ENCODE data around the gene CCNA2. TPM values are rescaled to one million over a fixed set of nuclear protein-coding genes. Genes with fewer than 3 reads are reported as not detected.

Gene CCNA2
- total RNA-seq, 1 experiment from 2014 or later = 89.2 TPM

DNA sequence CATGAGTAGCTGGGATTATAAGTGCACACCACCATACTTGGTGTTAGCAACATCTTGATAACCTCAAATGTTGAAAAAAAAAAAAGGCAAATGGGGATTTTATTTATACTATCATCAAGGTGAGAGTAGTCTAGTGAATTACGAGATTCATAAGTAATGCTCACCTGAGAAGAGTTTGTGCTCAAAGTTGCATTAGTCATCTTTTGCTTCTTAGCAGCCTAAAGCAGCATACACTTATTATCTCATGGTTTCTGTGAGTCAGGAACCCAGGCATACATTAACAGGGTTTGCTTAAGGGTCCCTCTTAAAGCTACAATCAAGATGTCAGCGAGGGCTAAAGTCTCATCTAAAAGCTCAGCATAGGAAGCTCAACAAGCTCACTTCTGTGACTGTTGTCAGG, 30.7 kb downstream of the CCNA2 start:
- Mint-ChIP-seq H3K27me3 (ENCODE audit: low read depth) (no peaks in the 10 kb centered on the region), H3K36me3 (ENCODE audit: insufficient read depth in 1 of 3, low read depth in 3 of 3) (no peaks in the 10 kb centered on the region), H3K4me3 (no peak overlapping the region), H3K4me1 (peaks cover 36 to 41% of the 10 kb centered on the region in 2 experiments), H3K27ac (no peak overlapping the region), H3K9me3 (no peaks in the 10 kb centered on the region)
- no peak overlapping the region for H3K23ac ChIP-seq (ENCODE audit: insufficient read length, low read depth, low read length)
- H3K4me2 ChIP-seq (ENCODE audit: insufficient read depth, insufficient read length, low read length) = no peak overlapping the region
- H2BK15ac ChIP-seq (ENCODE audit: low read depth, low read length) = no peak overlapping the region
- H4K8ac ChIP-seq (replicated peaks; ENCODE audit: insufficient read length, low read depth, low read length) = no peak overlapping the region
- H3K27ac ChIP-seq (ENCODE audit: insufficient read length, low read depth, low read length) = no peak overlapping the region
- H2AFZ ChIP-seq (ENCODE audit: low read length) = no peak overlapping the region
- no peak overlapping the region for H2BK20ac ChIP-seq (ENCODE audit: low read depth, low read length, poor library complexity, severe bottlenecking)
- H3T11ph ChIP-seq (ENCODE audit: low read length) = no peak overlapping the region
- no peak overlapping the region for H2BK12ac ChIP-seq (ENCODE audit: insufficient read length, low read depth, low read length)
- no peaks in the 10 kb centered on the region for H4K20me1 ChIP-seq (ENCODE audit: control insufficient read depth, insufficient read depth, insufficient read length)
- H3K9ac ChIP-seq (ENCODE audit: extremely low read depth, insufficient read length, low read length) = no peak overlapping the region
- no CpG with 5 or more reads among the region's 2 CpGs for WGBS (ENCODE audit: extremely low coverage, insufficient read length, low lambda C conversion rate)
- no peak overlapping the region for H2BK5ac ChIP-seq (ENCODE audit: insufficient read length, low read length)
- peaks cover 5% of the 10 kb centered on the region for H3K4me1 ChIP-seq (ENCODE audit: insufficient read depth, low read length)
- DNase-seq = no peak
- no peak overlapping the region for H3K4ac ChIP-seq (ENCODE audit: low read depth, low read length)
- no peaks in the 10 kb centered on the region for H3K23me2 ChIP-seq (ENCODE audit: insufficient read length, low read depth, low read length, poor library complexity, severe bottlenecking)
- no peaks in the 10 kb centered on the region for H3K79me2 ChIP-seq (ENCODE audit: insufficient read depth, low read length)
- H3K18ac ChIP-seq (ENCODE audit: insufficient read length, low read depth, low read length) = no peak overlapping the region
- no peak overlapping the region for H4K91ac ChIP-seq (ENCODE audit: insufficient read length, low read depth, low read length)
- no peak overlapping the region for H3K56ac ChIP-seq (ENCODE audit: insufficient read length, low read depth, low read length)
- H2BK120ac ChIP-seq (ENCODE audit: low read depth, low read length, poor library complexity, severe bottlenecking) = no peak overlapping the region
- no peak overlapping the region for H4K5ac ChIP-seq (ENCODE audit: insufficient read length, low read depth, low read length)
- no peaks in the 10 kb centered on the region for H3K27me3 ChIP-seq (ENCODE audit: insufficient read depth, low read length)
- TF ChIP-seq, protein P1, sequence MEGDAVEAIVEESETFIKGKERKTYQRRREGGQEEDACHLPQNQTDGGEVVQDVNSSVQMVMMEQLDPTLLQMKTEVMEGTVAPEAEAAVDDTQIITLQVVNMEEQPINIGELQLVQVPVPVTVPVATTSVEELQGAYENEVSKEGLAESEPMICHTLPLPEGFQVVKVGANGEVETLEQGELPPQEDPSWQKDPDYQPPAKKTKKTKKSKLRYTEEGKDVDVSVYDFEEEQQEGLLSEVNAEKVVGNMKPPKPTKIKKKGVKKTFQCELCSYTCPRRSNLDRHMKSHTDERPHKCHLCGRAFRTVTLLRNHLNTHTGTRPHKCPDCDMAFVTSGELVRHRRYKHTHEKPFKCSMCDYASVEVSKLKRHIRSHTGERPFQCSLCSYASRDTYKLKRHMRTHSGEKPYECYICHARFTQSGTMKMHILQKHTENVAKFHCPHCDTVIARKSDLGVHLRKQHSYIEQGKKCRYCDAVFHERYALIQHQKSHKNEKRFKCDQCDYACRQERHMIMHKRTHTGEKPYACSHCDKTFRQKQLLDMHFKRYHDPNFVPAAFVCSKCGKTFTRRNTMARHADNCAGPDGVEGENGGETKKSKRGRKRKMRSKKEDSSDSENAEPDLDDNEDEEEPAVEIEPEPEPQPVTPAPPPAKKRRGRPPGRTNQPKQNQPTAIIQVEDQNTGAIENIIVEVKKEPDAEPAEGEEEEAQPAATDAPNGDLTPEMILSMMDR (conservative IDR thresholded peaks at IDR 0.05) = no peak
- H3K79me1 ChIP-seq (ENCODE audit: insufficient read depth, low read depth, low read length, poor library complexity, severe bottlenecking) = no peaks in the 10 kb centered on the region
- H3K14ac ChIP-seq (ENCODE audit: insufficient read depth, low read length) = no peak overlapping the region
- H3K9me3 ChIP-seq (ENCODE audit: control insufficient read depth, low read depth, low read length) = no peaks in the 10 kb centered on the region
- H2AK5ac ChIP-seq (ENCODE audit: insufficient read length, low read length) = no peak overlapping the region

Measured in H9 (cell line).